GM23338 (cell line): Measurements from ENCODE around the gene F7. TPM values are rescaled to one million over a fixed set of nuclear protein-coding genes. Genes with fewer than 3 reads are reported as not detected.

Experiments used
- ATAC-seq: fragments of 200-7000 bp; cut with Tn5 transposase; 3 replicates; pipeline ENCODE4 v1.9.1; 2020
- DNase-seq: peaks from one replicate; pipeline ENCODE4 v3.0.0-alpha.2; 2015; ENCODE audit warnings: low spot score
- H2AFZ ChIP-seq: fragments of 200-600 bp; sonication (generic); 2 replicates; pipeline ENCODE4 v1.8.0; 2016; ENCODE audit warnings: antibody characterized with exemption, mild to moderate bottlenecking, moderate library complexity
- H3F3A ChIP-seq: fragments of 200-600 bp; sonication (generic); replicated peaks from 2 replicates; pipeline ENCODE4 v1.8.0; 2017; ENCODE audit warnings: antibody characterized with exemption, mixed run types, low read depth
- H3K27ac ChIP-seq: fragments of 200-600 bp; sonication (generic); 2 replicates; pipeline ENCODE4 v1.6.1; 2016; ENCODE audit warnings: low read depth
- H3K27me3 ChIP-seq: fragments of 200-600 bp; sonication (generic); 2 replicates; pipeline ENCODE4 v1.8.0; 2016; ENCODE audit warnings: mild to moderate bottlenecking, mixed run types, moderate library complexity; ENCODE audit not compliant: insufficient read depth
- H3K36me3 ChIP-seq: fragments of 200-600 bp; sonication (generic); 2 replicates; pipeline ENCODE4 v1.8.0; 2016; ENCODE audit warnings: mild to moderate bottlenecking; ENCODE audit not compliant: insufficient read depth
- H3K4me1 ChIP-seq: fragments of 200-600 bp; sonication (generic); 2 replicates; pipeline ENCODE4 v1.8.0; 2016; ENCODE audit warnings: mild to moderate bottlenecking, moderate library complexity; ENCODE audit not compliant: insufficient read depth
- H3K4me2 ChIP-seq: fragments of 200-600 bp; sonication (generic); 2 replicates; pipeline ENCODE4 v1.7.1; 2017; ENCODE audit warnings: mixed run types
- H3K4me3 ChIP-seq: fragments of 200-600 bp; sonication (generic); 2 replicates; pipeline ENCODE4 v1.6.1; 2016; ENCODE audit warnings: mixed run types
- H3K79me2 ChIP-seq: fragments of 200-600 bp; sonication (generic); replicated peaks from 2 replicates; pipeline ENCODE4 v1.8.0; 2017; ENCODE audit warnings: mild to moderate bottlenecking; ENCODE audit not compliant: insufficient read depth
- H3K9me2 ChIP-seq: fragments of 200-600 bp; sonication (generic); 2 replicates; pipeline ENCODE4 v1.8.0; 2017; ENCODE audit not compliant: insufficient read depth
- H4K20me1 ChIP-seq: fragments of 200-600 bp; sonication (generic); replicated peaks from 2 replicates; pipeline ENCODE4 v1.8.0; 2017; ENCODE audit warnings: mild to moderate bottlenecking; ENCODE audit not compliant: insufficient read depth
- H3K27ac Mint-ChIP-seq: 2 replicates; pipeline ENCODE4 v1.8.0; 2020; ENCODE audit warnings: inconsistent platforms, mild to moderate bottlenecking, moderate library complexity, mixed read lengths
- H3K27me3 Mint-ChIP-seq: 3 replicates; pipeline ENCODE4 v1.8.0; 2022; ENCODE audit warnings: low read depth, mild to moderate bottlenecking, moderate library complexity, mixed read lengths, inconsistent platforms; ENCODE audit not compliant: insufficient read depth, poor library complexity
- H3K36me3 Mint-ChIP-seq: 3 replicates; pipeline ENCODE4 v1.8.0; 2021; ENCODE audit warnings: low read depth, mild to moderate bottlenecking, inconsistent platforms, moderate library complexity, mixed read lengths
- H3K4me1 Mint-ChIP-seq: 3 replicates; pipeline ENCODE4 v1.8.0; 2020; ENCODE audit warnings: mild to moderate bottlenecking, inconsistent platforms, mixed read lengths
- H3K4me3 Mint-ChIP-seq: 3 replicates; pipeline ENCODE4 v1.8.0; 2021; ENCODE audit warnings: moderate library complexity, mild to moderate bottlenecking, inconsistent platforms, mixed read lengths
- H3K9me3 Mint-ChIP-seq: 3 replicates; pipeline ENCODE4 v1.8.0; 2020; ENCODE audit warnings: moderate library complexity, mild to moderate bottlenecking, inconsistent platforms, mixed read lengths
- CREB1 ChIP-seq: fragments of 250-450 bp; sonication (Bioruptor Pico); IDR thresholded peaks from 2 replicates; pipeline ENCODE4 v1.5.0; 2020; ENCODE audit warnings: low read depth, mild to moderate bottlenecking, moderate library complexity
- CTCF ChIP-seq, 2 experiments: fragments of 200-600 bp in 1 of 2; sonication (generic) in 1 of 2; conservative IDR thresholded peaks; 2 replicates each; pipeline versions ENCODE4 v1.5.1 to v1.6.1; 2016 to 2017; ENCODE audit warnings: antibody characterized with exemption in 2 of 2, low read depth in 2 of 2, mild to moderate bottlenecking in 2 of 2, moderate library complexity in 1 of 2
- ETS1 ChIP-seq: IDR thresholded peaks from 2 replicates; pipeline ENCODE4 v1.6.1; 2016; ENCODE audit warnings: antibody characterized with exemption
- EZH2 ChIP-seq: fragments of 200-600 bp; sonication (generic); IDR thresholded peaks from one replicate; pipeline ENCODE4 v1.8.0; 2017; ENCODE audit warnings: antibody characterized with exemption, mild to moderate bottlenecking, low read depth; ENCODE audit not compliant: unreplicated experiment
- EZH2phosphoT487 ChIP-seq: fragments of 200-600 bp; sonication (generic); IDR thresholded peaks from one replicate; pipeline ENCODE4 v1.8.1; 2018; ENCODE audit warnings: antibody characterized with exemption; ENCODE audit not compliant: unreplicated experiment
- JUNB ChIP-seq: IDR thresholded peaks from one replicate; pipeline ENCODE4 v1.6.1; 2016; ENCODE audit warnings: antibody characterized with exemption; ENCODE audit not compliant: unreplicated experiment
- NANOG ChIP-seq: IDR thresholded peaks from 2 replicates; pipeline ENCODE4 v1.6.1; 2016; ENCODE audit warnings: antibody characterized with exemption, borderline replicate concordance
- POLR2AphosphoS5 ChIP-seq: IDR thresholded peaks from 2 replicates; pipeline ENCODE4 v1.6.1; 2016; ENCODE audit warnings: antibody characterized with exemption, low read depth
- REST ChIP-seq: IDR thresholded peaks from one replicate; pipeline ENCODE4 v1.6.1; 2018; ENCODE audit warnings: antibody characterized with exemption; ENCODE audit not compliant: unreplicated experiment
- STAT1 ChIP-seq: IDR thresholded peaks from one replicate; pipeline ENCODE4 v1.6.1; 2016; ENCODE audit warnings: antibody characterized with exemption; ENCODE audit not compliant: unreplicated experiment
- ZNF114 ChIP-seq: fragments of 250-450 bp; sonication (Bioruptor Pico); IDR thresholded peaks from 2 replicates; pipeline ENCODE4 v1.5.0; 2020; ENCODE audit warnings: mild to moderate bottlenecking, moderate library complexity
- ZNF331 ChIP-seq: fragments of 250-450 bp; sonication (Bioruptor Pico); IDR thresholded peaks from 2 replicates; pipeline ENCODE4 v1.5.0; 2020; ENCODE audit warnings: low read depth, mild to moderate bottlenecking, moderate library complexity
- ZNF462 ChIP-seq: fragments of 250-450 bp; sonication (Bioruptor Pico); IDR thresholded peaks from 2 replicates; pipeline ENCODE4 v1.5.0; 2020; ENCODE audit warnings: mild to moderate bottlenecking, moderate library complexity
- polyA plus RNA-seq: library from polyadenylated mRNA; unstranded; fragments of >200 nt; fragmentation: Nextera tagmentation; extraction: Ambion mirVana; gene quantifications from 2 replicates; pipeline ENCODE4 v1.2.1, GENCODE V29; 2016
- total RNA-seq: library from RNA; depleted of rRNA; stranded (reverse); fragments of >200 nt; shearing (Covaris generic); gene quantifications from 2 replicates; pipeline ENCODE4 v1.2.3, GENCODE V29; 2014

Gene F7
- total and polyA plus RNA-seq, 2 experiments from 2014 or later, result 0.16 to 0.24 TPM

GRCh38 chr13:113162783-113163685 lies 57.4 kb downstream of the F7 start:
- Mint-ChIP-seq H3K4me1 (peaks cover 30% of the 10 kb centered on the region), H3K27ac (peak overlapping the region; percentile 73; the same call in 1 of the 2 replicates), H3K9me3 (no peaks in the 10 kb centered on the region), H3K27me3 (peaks cover 10% of the 10 kb centered on the region), H3K36me3 (no peaks in the 10 kb centered on the region), H3K4me3 (no peak overlapping the region)
- no peak for DNase-seq
- peak; percentile 23 for ATAC-seq
- no peak for TF ChIP-seq ZNF462 (CRISPR knock-in tag)
- no peak for TF ChIP-seq CREB1
- TF ChIP-seq ETS1, result no peak
- TF ChIP-seq POLR2AphosphoS5, result no peak
- TF ChIP-seq REST, result no peak
- no peak for TF ChIP-seq EZH2phosphoT487
- TF ChIP-seq JUNB, result no peak
- TF ChIP-seq NANOG, result no peak
- TF ChIP-seq ZNF331, result no peak
- TF ChIP-seq CTCF (conservative IDR thresholded peaks at IDR 0.05; ENCODE audit: low read depth in 2 of 2), result no peak
- TF ChIP-seq STAT1, result no peak
- no peak for TF ChIP-seq ZNF114 (CRISPR knock-in tag)
- no peak for TF ChIP-seq EZH2
- Histone ChIP-seq H3F3A (no peaks in the 10 kb centered on the region), H3K27me3 (no peaks in the 10 kb centered on the region), H3K79me2 (no peaks in the 10 kb centered on the region), H3K4me2 (no peak overlapping the region; the same call in 1 of the 2 replicates), H3K4me1 (peaks cover 12% of the 10 kb centered on the region; the same call in 1 of the 2 replicates), H3K4me3 (no peak overlapping the region), H3K36me3 (no peaks in the 10 kb centered on the region), H3K27ac (no peak overlapping the region), H3K9me2 (no peaks in the 10 kb centered on the region), H2AFZ (no peak overlapping the region), H4K20me1 (no peaks in the 10 kb centered on the region)
